ENCODE measurements around the gene BHLHE41. TPM values are rescaled to one million over a fixed set of nuclear protein-coding genes. Genes with fewer than 3 reads are reported as not detected.
A peak's percentile ranks its signal among the peaks of the same experiment; 100 is the strongest.

The BHLHE41 gene
- polyA plus RNA-seq, 1 donor (not counting 4 experiments of a cell fraction or from before 2014, with no cell fraction given), result 1.4 TPM

DNA sequence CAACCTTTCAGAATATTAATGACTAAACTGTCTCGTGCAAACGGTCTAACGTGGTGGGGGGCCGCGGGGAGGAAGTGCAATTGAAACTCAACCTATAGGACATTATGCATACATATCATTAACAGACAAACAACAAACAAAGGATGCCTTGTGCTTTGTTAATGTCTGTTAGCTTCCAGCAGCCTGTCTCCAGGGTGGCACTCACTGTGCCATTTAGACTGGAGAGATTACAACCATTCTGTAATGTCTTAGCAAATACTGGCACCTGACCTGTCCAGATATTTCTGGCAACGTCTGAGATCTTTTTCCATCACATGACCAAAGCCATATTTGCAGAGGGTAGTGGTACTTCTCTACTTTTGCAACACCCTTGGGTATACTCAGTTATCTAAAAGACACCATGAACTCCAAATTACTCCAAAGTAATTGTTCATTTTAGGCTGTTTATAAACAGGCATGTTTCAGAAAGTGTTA lies 11.6 kb downstream of the BHLHE41 start:
- H2AFZ ChIP-seq (ENCODE audit: control insufficient read depth, low read length), result no peak overlapping the region
- H3K9ac ChIP-seq (ENCODE audit: control insufficient read depth, extremely low read depth, insufficient read depth, low read length), result peak overlapping the region; percentile 82

DNA sequence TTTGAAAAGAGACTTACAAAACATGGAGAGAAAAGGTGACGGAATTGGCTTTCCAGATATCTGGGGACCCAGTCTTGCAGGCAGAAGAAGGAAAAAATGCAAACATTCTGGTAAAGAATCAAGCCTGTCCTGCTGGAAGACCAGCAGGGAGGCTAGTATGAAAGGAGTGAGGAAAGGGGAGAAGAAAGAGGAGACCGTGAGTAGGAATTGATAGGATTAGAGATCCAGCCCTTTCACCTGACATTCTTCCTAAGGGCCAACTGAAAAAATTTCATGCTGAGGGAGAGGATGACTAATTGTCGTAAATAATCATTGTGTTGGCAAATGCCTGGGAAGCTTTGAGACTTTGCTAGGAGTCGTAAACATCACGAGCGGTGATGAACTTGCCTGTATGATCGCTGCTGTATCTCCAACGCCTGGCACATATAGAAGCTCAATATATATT lies 12.1 kb downstream of the BHLHE41 start:
- no peak overlapping the region for H2AFZ ChIP-seq (ENCODE audit: control insufficient read depth, low read length)

More for the DNA sequence above, 11.6 kb downstream of the BHLHE41 start:
- Histone ChIP-seq H3K4me2 (ENCODE audit: control insufficient read depth, extremely low read depth, insufficient read depth, low read depth, low read length) (peak overlapping the region; percentile 92), H3K4me1 (ENCODE audit: control insufficient read depth, extremely low read depth, insufficient read depth, low read length) (peaks cover 27% of the 10 kb centered on the region), H3K27me3 (ENCODE audit: control insufficient read depth, extremely low read depth, insufficient read depth, low read length) (no peaks in the 10 kb centered on the region), H3K4me3 (ENCODE audit: control insufficient read depth in 2 of 3, extremely low read depth in 1 of 3, insufficient read depth in 2 of 3, low read depth in 1 of 3, low read length in 3 of 3) (peak overlapping the region in 2 of 3 experiments; percentile 64 to 70), H4K20me1 (ENCODE audit: control insufficient read depth, extremely low read depth, insufficient read depth, low read length) (no peaks in the 10 kb centered on the region), H3K9me3 (ENCODE audit: control insufficient read depth, low read depth, low read length) (no peaks in the 10 kb centered on the region), H3K9me1 (ENCODE audit: control insufficient read depth, extremely low read depth, insufficient read depth, low read length) (no peaks in the 10 kb centered on the region), H3K27ac (ENCODE audit: control insufficient read depth, insufficient read depth, low read length) (peak overlapping the region; percentile 74), H3K36me3 (ENCODE audit: control insufficient read depth in 2 of 2, extremely low read depth in 1 of 2, insufficient read depth in 2 of 2, low read length in 2 of 2) (no peaks in the 10 kb centered on the region), H3K79me2 (ENCODE audit: control insufficient read depth, insufficient read depth, low read length) (no peaks in the 10 kb centered on the region)
- dilution Hi-C loops (cut with MboI; ENCODE audit: extremely low pct_ligation_motif_present, low sequenced_read_pairs), result no loop called here
- TF ChIP-seq, protein P1, sequence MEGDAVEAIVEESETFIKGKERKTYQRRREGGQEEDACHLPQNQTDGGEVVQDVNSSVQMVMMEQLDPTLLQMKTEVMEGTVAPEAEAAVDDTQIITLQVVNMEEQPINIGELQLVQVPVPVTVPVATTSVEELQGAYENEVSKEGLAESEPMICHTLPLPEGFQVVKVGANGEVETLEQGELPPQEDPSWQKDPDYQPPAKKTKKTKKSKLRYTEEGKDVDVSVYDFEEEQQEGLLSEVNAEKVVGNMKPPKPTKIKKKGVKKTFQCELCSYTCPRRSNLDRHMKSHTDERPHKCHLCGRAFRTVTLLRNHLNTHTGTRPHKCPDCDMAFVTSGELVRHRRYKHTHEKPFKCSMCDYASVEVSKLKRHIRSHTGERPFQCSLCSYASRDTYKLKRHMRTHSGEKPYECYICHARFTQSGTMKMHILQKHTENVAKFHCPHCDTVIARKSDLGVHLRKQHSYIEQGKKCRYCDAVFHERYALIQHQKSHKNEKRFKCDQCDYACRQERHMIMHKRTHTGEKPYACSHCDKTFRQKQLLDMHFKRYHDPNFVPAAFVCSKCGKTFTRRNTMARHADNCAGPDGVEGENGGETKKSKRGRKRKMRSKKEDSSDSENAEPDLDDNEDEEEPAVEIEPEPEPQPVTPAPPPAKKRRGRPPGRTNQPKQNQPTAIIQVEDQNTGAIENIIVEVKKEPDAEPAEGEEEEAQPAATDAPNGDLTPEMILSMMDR (optimal IDR thresholded peaks at IDR 0.05 in 1 of 3, IDR thresholded peaks at IDR 0.05 in 1 of 3, conservative IDR thresholded peaks at IDR 0.05 in 1 of 3; ENCODE audit: extremely low read depth in 1 of 3, insufficient read depth in 2 of 3, low read length in 3 of 3), result no peak
- TF ChIP-seq EZH2 (IDR thresholded peaks at IDR 0.05; ENCODE audit: low read length), result no peak
- FAIRE-seq (no peak), DNase-seq (ENCODE audit: low read depth, low spot score) (no peak)

More for the DNA sequence above, 12.1 kb downstream of the BHLHE41 start:
- no peaks in the 10 kb centered on the region for H4K20me1 ChIP-seq (ENCODE audit: control insufficient read depth, extremely low read depth, insufficient read depth, low read length)
- no peak for DNase-seq (ENCODE audit: low read depth, low spot score)
- FAIRE-seq, result peak; percentile 46
- H3K4me1 ChIP-seq (ENCODE audit: control insufficient read depth, extremely low read depth, insufficient read depth, low read length), result peaks cover 27% of the 10 kb centered on the region
- H3K27ac ChIP-seq (ENCODE audit: control insufficient read depth, insufficient read depth, low read length), result no peak overlapping the region
- TF ChIP-seq, protein P1 (optimal IDR thresholded peaks at IDR 0.05 in 1 of 3, IDR thresholded peaks at IDR 0.05 in 1 of 3, conservative IDR thresholded peaks at IDR 0.05 in 1 of 3; ENCODE audit: extremely low read depth in 1 of 3, insufficient read depth in 2 of 3, low read length in 3 of 3), result no peak
- TF ChIP-seq EZH2 (IDR thresholded peaks at IDR 0.05; ENCODE audit: low read length), result no peak
- H3K4me3 ChIP-seq (ENCODE audit: control insufficient read depth in 2 of 3, extremely low read depth in 1 of 3, insufficient read depth in 2 of 3, low read depth in 1 of 3, low read length in 3 of 3), result no peak overlapping the region
- no peaks in the 10 kb centered on the region for H3K9me3 ChIP-seq (ENCODE audit: control insufficient read depth, low read depth, low read length)
- H3K9me1 ChIP-seq (ENCODE audit: control insufficient read depth, extremely low read depth, insufficient read depth, low read length), result no peaks in the 10 kb centered on the region
- no peaks in the 10 kb centered on the region for H3K36me3 ChIP-seq (ENCODE audit: control insufficient read depth in 2 of 2, extremely low read depth in 1 of 2, insufficient read depth in 2 of 2, low read length in 2 of 2)
- peak overlapping the region; percentile 92 for H3K4me2 ChIP-seq (ENCODE audit: control insufficient read depth, extremely low read depth, insufficient read depth, low read depth, low read length)
- dilution Hi-C loops (cut with MboI; ENCODE audit: extremely low pct_ligation_motif_present, low sequenced_read_pairs), result no loop called here
- no peaks in the 10 kb centered on the region for H3K27me3 ChIP-seq (ENCODE audit: control insufficient read depth, extremely low read depth, insufficient read depth, low read length)
- H3K9ac ChIP-seq (ENCODE audit: control insufficient read depth, extremely low read depth, insufficient read depth, low read length), result peak overlapping the region; percentile 82
- H3K79me2 ChIP-seq (ENCODE audit: control insufficient read depth, insufficient read depth, low read length), result no peaks in the 10 kb centered on the region
